Measurements from ENCODE around the gene SYCN.

Gene SYCN

DNA sequence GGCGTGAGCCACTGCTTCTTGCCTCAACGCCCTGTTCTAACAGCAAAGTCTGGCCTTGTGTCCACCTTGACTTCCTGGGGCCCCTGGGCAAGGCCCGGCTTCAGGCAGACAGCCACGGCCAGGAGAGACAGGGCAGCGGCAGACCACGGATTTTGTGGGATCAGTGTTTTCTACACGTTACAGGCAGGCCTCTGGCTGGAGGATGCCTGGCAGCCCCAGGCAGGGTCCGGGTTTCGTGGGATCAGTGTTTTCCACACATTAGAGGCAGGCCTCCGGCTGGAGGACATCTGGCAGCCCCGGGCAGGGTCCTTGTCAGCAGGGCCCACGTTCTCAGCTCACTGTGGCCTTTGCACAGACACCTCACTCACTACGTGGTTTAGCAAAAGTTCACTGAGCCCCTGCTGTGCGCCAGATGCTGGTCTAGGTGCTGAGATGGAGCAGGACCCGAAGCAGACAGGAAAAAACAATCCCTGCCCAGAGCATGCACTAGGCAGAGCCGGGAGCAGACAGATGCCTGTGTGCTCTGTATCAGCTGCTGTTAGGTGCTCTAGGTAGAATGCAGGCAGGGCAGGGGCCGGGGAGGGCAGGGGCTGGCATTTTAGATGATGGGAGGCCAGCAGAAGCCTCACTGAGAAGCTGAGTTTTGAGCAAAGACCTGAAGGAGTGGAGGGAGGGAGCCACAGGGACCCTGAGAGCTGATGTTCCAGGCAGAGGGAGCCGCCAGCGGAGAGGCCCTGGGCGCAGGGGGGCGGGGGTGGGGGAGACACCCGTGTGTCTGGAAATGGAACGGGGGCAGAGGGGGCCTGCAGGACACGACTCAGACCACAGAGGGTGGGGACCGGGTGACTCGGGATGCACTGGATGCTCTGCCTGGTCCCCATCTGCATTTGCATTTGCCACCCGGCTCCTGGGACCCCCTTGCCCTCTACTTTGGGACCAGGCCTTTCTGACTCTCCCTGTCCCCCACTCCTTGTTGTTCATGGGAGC is 32.3 kb downstream of the SYCN start:
- DNase-seq (ENCODE audit: low spot score): no peak

DNA sequence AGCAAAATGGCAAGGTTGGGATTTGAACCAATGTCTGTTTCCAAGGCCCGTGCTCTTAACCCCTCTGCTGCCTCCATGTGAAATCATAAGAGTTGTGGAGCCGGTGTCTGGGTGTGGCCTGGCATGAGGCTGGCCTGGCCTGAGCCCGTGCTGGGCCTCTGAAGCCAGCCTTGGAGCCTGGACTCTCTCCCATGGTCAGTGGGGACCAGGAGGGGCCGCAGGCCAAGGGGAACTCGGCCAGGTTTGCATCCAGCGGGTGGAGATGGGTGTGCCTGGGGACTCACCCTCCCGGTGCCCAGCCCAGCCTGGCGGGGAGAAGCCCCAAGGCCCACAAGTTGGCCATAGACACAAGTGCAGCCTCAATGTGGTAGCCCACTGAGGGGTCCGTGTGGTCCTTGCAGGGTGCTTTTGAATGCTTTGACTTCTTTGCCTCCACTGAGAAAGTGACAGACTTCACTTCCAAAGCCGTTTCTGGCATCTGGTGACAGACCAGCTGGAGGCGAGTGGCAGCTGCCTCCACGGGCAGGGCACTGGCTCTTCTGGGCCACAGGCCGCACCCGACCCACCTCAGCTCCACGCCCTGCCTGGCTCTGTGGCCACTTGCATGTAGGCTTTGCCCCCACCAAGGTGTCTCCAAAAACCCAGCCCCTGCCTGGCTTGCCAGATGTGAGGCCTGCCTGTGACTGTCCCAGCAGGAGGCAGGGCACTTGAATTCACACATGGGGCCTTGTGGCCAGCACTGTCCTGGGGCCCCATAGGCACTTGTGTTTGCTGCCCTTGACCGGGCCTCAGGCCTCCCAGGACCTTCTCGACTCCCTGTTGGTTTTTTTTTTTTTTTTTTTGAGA is 33.5 kb downstream of the SYCN start:
- no peak for DNase-seq (ENCODE audit: low spot score)

DNA sequence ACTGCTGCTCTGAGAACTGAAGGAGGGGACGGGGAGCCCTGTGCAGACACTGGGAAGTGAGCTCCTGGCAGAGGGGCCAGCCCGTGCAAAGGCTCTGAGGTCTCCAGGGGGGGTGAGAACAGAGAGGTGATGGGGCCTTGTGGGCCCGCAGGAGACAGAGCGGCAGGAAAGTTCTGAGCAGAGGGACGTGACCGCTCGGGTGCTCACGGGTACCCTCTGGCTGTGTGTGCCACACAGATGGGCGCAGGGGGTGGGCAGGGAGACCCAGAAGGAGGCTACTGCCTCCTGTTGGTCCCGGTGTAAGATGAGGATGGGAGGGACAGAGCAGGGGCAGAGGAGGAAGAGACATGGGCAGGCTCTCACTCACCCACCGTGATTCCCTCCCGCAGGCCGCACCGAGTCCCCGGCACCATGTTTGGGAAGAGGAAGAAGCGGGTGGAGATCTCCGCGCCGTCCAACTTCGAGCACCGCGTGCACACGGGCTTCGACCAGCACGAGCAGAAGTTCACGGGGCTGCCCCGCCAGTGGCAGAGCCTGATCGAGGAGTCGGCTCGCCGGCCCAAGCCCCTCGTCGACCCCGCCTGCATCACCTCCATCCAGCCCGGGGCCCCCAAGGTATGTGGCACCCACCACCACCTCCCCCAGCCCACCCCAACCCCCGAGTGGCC is 34.8 kb downstream of the SYCN start:
- DNase-seq (ENCODE audit: low spot score): no peak

DNA sequence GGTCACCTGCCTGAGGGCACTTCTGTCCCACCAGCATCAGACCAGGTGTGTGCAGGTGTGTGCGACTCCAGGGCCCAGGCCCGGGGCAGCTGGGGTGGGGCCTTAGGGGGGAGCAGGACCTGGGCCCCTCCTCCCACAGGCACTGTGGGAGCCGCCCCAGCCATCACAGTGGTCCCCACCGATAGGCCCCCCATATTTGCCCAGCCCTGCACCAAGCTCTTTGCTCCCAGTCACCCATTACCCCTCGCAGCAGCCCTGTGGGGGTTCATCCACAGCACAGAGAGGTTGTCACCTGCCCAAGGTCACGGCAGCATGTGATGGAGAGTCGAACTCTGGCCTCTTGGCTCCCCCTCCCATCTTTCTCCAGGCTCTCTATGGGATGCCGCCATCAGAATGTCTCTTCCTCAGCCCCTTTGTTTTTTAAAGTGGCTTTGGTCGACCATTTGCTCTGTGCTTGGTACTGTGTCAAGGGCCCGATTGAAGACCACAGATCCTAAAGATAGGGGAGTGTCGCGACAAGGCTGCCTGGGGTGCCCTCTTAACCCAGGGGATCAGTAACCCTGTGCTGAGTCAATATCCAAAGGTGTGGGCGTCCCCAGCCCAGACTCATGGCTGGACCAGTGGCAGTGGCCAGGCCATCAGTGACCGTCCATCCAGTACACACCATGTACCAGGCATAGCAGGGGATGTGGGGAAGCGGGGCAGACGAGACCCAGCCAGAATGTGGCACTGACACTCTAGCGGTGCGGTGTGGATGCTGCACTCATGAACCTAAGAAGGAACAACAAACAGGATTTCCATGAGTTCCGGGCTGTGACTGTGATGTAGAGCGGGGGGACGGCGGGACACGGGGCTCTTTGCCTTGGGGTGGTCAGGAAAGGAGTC is 35.6 kb downstream of the SYCN start:
- no peak for DNase-seq (ENCODE audit: low spot score)

DNA sequence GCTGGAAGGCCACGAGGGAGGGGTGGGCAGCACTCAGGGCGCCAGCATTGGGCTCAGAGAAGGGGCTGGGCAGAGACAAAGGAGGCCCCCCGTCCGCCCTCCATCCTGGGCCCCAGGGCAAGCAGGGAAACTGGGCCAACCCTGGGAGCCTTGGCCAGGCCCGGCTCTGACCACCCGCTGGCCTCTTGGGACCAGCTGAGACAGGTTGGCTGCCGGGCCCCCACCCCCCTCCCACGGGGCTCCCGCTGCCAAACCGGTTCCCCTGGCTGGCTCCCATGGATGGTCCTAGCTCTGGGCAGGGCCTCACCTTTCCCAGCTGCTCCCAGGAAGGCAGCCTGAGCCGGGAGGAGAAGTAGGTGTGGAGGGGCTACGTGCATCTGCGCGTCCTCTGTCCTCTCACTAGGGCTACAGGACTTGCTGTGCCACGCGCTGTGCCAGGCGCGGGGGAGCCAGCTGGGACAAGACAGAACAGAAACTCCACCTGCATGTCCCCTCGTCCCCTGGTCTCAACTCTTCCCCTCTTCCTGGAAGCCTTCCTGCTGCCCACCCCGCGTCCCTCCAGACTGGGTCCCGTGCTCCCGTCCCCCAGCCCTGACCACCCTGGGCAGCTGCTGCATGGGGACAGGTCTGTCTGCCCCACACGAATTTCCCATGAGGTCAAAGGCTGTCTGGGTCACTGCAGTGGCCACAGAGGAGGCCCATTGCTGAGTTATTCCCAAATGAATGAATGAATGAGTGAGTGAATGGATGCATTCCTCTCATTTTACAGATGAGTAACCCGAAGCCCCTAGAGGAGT is 36.4 kb downstream of the SYCN start:
- DNase-seq (ENCODE audit: low spot score): no peak

DNA sequence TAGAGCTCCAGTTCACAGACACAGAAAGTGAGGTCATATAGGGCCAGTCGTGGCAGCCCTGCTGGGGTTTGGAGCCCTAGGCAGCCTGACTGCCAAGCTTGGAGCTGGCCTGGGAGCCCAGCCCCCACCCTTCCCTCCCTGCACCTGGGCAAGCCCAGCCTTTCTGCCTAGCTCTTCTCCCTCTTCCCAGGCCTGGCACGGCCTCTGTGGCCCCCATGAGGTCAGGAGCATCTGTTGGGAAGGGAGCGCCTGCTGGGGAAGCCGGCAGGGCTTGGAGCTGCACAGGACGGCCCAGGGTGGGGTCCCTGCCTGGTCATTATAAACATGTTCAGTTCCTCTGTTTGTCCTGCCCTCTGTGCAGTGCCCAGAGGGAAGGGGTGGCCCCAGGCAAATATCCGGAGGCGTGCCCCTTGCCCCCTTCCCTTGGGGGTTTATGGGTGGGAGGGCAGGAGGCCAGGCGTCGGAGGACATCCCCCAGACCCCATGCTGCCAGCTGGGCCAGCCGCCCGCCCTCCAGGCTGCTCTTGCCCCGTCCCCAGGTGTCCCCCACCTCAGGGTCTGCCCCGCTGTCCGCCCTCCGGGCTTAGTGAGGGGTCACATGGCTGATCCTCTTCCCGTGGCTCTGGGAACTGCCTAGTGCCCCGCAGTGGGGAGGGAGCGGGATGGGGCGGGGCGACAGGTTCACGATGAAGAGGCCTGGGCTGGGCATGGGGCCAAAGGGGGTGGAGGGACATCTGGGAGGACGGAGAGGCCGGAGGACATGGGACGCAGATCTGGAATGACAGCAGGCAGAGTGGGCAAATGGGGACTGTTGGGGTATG is 37.3 kb downstream of the SYCN start:
- DNase-seq (ENCODE audit: low spot score): no peak

DNA sequence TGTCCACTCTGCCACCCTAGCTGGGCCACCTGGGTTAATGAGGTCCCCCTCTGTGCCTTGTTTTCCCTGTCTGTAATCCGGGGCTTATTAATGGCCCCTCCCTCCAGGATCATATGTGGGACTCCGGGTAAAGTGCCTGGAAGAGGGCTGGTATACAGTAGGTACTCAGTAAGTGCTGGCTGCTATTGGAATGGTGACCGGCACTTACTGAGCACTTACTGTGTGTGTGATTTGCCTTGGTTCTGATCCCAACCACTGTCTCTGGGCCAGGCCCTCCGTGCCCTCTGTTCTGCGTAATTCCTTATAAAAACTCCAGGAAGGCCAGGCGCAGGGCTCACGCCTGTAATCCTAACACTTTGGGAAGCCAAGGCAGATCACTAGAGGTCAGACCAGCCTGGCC is 38.2 kb downstream of the SYCN start:
- DNase-seq (ENCODE audit: low spot score): no peak

DNA sequence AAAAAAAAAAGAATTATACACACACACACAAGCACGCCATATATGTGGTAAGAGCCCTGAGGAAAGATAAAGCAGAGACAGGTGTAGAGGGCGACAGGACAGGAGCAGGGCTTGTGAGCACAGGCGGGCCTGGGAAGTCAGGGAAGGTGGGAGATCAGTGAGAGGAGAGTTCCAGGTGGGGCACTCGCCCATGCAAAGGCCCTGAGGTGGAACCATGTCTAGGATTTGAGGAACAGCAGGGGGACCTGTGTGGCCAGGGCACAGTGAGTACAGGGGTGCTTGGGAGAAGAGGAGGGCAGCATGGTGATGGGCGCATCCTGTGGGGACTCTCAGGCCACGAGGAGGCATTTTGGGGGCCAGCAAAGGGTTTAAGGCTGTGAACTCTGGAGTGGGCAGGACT is 39.8 kb downstream of the SYCN start:
- no peak for DNase-seq (ENCODE audit: low spot score)

DNA sequence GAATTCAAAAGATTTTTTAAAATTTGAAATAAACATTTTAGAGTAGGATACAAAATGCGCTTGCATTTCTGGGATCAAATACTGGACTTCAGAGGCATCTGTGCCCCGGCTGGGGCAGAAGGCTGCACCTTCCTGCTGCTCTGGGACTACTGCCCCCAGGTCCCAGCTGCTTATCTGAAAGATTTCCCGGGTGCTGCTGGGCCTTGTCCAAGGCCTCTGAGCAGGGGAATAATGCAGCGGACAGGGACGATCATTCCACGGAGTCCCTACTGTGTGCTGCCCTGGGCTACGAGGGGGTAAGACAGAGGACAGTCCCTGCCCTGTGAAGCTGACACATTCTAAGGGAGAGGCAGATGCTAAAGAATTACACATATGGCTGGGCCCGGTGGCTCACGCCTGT is 40.4 kb downstream of the SYCN start:
- no peak for DNase-seq (ENCODE audit: low spot score)

DNA sequence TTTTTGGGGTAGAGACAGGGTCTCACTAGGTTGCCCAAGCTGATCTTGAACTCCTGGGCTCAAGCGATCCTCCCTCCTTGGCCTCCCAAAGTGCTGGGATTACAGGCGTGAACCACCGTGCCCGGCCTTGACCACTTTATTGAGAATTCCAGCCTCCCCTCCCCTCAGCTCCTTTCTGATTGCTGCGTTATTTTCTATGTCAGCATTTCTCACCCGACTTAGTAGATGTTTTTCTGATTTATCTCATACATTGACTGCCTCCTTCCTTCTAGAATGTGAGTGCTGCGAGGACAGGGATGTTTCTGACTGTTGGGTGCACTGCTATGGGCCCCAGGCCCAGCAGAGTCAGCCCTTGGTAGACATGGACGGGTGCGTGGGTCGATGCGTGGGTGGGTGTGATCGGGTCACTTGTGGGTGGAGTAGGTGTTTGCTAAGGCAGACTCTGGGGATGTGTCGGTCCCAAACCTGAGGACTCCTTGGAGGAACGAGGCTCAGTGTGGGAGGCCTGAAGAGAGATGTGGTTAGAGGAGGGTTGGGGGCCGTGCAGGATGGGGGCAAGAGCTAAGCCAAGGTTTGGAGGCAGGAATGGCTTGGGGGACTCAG is 41.5 kb downstream of the SYCN start:
- no peak for DNase-seq (ENCODE audit: low spot score)

DNA sequence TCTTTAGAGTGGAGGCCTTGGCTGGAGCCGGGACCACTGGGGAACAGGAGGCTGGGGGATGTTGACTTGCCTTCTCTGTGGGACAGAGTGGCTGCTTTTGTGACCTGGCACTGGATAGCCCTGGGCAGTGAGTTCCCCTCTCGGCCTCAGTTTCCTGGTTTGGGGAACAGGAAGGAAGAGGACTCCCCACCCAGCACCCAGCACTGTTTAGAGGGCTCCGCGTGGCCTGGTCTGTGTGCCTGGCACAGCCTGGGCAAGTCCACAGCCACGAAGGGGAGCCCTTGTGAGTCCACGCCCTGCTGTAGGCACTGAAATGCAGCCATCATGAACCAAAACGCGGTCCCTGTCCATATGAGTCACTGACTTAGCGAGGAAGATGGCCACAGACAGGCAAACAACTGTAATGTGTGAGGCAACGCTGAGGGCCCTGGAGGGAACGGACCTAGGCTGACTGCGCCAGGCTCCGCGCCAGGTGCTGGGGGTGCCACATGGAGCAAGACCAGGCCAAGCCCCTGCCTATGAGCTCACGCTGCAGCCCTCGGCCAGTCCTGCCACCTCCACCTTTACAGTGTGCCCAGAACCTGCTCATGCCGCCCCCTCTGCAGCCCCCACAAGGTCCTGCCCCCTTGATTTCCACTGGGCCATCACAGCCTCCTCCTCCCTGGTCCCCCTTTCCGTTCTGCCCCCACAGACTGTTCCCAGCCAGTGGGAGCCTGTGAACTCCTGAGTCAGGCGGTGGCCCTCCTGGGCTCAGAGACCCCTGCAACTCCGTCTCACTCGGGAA is 43.0 kb downstream of the SYCN start:
- DNase-seq (ENCODE audit: low spot score): peak; percentile 34

DNA sequence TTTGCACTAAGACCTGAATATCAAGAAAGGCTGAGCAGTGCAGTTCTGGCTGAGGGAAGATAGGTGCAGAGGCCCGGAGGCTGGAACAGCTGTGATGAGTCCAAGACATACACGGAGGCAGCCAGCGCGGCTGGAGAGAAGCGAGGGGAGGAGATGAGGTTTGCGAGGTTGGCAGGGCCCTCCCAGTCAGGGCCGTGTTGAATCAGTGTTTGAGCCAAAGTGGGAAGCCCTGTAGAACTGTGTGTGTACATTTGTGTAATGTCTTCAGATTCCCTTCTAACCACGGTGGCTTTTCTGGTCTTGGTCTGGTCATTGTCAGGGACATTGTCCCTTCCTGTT is 43.6 kb downstream of the SYCN start:
- DNase-seq (ENCODE audit: low spot score): no peak

DNA sequence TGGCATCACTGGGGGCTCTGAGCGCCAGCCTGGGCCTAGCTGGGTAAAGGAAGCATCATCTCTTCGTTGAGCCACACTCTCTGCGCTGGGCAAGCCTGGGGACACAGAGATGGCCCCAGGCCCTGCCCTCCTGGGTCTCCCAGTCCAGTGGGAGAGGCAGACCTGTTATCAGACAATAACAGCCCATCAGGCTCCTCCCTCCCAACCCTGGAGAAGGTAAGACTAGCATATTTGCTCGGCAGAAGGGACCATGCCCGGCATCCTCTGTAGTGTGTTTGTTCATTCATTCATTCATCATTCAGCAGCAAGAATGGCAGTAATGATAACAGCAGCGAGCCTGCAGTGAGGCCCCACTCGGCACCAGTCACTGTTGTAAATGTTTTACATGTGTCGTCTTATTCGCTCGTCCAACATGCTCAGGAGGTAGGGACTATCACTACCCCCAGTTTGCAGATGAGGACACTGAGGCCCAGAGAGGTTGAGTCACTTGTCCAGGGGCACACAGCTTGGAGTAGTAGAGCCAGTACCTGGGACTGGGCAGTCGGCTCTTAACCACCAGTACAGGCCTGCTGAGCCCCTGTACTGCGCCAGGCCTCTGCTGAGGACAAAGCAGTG is 45.3 kb downstream of the SYCN start:
- no peak for DNase-seq (ENCODE audit: low spot score)

DNA sequence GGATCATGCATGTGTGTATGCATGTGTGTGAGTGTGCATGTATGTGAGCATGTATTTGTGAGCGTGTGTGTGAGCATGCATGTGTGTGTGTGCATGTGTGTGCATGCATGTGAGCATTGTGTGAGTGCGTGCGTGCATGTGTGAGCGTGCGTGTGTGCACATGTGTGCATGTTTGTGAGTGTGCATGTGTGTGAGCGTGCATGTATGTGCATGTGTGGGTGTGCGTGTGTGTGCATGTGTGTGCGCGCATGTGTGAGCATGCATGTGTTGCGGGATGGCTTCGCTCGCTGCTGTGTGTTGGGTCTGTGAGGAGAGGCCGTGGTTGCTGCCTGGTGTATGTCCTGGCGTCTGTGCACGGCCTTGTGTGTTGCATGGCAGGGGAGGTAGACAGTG is 46.1 kb downstream of the SYCN start:
- DNase-seq (ENCODE audit: low spot score): no peak

DNA sequence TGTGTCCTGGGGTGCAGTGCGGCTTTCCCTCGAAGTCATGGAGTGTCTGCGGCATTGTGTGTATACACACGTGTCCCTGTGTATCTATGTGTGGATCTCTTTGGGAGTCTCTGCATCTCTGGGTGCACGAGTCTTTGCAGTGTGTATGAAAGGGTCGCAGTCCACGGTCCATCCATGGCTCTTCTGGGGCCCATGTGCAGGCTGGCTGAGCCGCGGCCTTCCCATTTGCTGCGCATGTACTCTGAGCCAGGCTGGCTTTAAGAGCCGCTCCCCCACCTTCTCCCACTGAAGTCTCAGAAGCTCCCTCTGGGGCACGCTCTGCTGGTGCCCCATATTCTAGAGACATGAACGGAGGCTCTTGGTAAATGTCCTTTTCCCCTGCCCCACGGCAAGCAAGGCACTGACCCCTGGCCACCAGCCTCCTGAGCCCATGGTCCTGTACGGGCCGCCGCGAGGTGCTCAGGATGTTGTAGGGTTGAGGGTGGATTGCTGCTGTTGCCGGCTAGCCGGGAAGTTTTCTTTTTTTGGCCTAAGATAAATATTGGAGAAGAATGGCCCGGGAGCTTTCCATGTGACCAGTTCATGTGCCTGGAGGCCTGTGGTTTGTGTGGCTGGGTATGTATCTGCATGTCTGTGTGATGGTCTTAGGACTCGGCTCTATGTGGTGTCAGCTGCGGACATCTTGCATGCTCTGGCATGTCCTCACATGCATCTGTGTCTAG is 46.6 kb downstream of the SYCN start:
- no peak for DNase-seq (ENCODE audit: low spot score)

DNA sequence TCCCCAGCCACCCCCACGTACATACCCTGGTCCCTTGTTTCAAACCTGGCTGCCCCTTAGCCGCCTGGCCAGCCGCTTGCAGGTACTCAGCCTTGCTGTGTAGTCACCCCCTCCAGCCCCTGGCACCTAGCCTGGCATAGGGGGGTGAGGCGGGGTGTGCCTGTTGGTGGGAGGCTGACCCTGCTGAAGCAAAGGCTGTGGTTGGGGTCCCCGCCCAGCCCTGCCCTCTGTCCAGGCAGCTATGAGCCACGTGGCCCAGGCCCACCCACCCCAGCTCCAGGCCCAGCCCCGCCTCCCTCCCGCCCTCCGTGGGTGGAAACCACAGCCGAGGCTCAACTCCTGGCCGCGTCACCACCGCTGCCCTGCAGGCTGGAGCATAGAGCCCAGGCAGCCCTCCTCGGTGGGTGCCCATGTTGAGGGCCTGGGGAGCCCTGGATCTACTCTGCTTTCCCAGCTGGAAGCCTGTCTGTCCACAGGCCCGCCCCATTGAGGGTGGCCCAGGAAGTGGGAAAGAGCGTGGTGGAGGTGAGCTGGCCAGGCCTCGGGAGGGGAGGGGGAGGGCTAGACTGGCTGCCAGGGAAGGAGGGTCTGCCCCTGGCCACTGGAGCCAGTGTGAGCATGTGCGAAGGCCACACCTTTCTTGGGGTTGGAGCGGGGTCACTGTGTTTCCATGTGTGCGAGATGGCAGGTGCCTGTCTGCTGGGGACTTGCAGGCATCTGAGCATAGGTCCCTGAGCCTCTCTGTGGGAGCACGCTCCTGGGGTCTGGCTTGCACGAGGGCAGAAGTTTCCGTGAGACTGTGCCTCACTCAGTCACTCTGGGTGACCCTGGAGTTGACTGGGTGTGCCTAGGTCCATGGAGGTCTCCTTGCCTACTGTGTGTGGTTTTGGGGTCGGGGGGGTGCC is 47.5 kb downstream of the SYCN start:
- peak; percentile 34 for DNase-seq (ENCODE audit: low spot score)

Measured in SW480 (cell line).